BLaER1 treated with 17β-estradiol and CSF1 and Interleukin-3, amounts not matched to agents 10 nM and 100 nM (cell line): Measurements from ENCODE around the gene RPL28.

Source experiments
- H3K27ac ChIP-seq, 11 experiments: shearing (Covaris generic); formaldehyde crosslinking; 2 replicates each; pipeline ENCODE4 v1.8.1; 2022
- H3K27me3 ChIP-seq, 11 experiments: shearing (Covaris generic); formaldehyde crosslinking; 2 replicates each; pipeline ENCODE4 v1.8.1; 2022
- H3K36me3 ChIP-seq, 11 experiments: shearing (Covaris generic); formaldehyde crosslinking; 2 replicates each; pipeline ENCODE4 v1.8.1; 2022
- H3K4me1 ChIP-seq, 10 experiments: shearing (Covaris generic); formaldehyde crosslinking; 2 replicates each; pipeline ENCODE4 v1.8.1; 2022
- H3K4me2 ChIP-seq, 11 experiments: shearing (Covaris generic); formaldehyde crosslinking; 2 replicates each; pipeline ENCODE4 v1.8.1; 2022
- H3K4me3 ChIP-seq, 10 experiments: shearing (Covaris generic); formaldehyde crosslinking; 2 replicates each; pipeline ENCODE4 v1.8.1; 2022
- H3K9ac ChIP-seq, 11 experiments: shearing (Covaris generic); formaldehyde crosslinking; 2 replicates each; pipeline ENCODE4 v1.8.1; 2022
- H3K9me3 ChIP-seq, 11 experiments: shearing (Covaris generic); formaldehyde crosslinking; replicated peaks in 1 of 11; 2 replicates each; pipeline ENCODE4 v1.8.1; 2022
- H4K20me1 ChIP-seq, 11 experiments: shearing (Covaris generic); formaldehyde crosslinking; 2 replicates each; pipeline ENCODE4 v1.8.1; 2022
- Cebpa-rat ChIP-seq, 11 experiments: shearing (Covaris generic); IDR thresholded peaks; 2 replicates each; pipeline ENCODE4 v1.8.1; 2022

The RPL28 gene

DNA sequence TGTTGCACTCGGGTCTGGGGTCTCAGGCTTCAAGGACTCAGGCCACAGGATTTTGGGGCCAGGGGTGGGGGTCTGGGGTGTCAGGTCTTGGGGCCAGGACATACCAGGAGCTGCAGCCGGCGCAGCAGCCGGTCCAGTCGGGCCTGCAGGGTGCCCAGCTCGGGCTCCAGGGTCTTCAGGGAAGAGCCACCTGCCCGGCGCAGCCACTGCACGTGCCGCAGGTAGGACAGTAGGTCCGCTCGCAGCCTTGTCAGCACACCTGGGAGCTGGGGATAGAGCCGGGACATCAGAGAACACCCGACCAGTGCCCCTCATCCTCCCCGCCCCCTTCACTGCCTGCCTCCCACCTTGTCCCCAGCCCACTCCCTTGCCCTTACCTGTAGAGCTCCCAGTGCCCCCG is 17.6 kb upstream of the RPL28 start:
- H3K4me3 ChIP-seq: no peak overlapping the region
- H3K4me2 ChIP-seq: no peak overlapping the region
- H4K20me1 ChIP-seq: peaks cover 0 to 26% (median 7%) of the 10 kb centered on the region in 11 experiments; a peak in 9 of 22 replicates

DNA sequence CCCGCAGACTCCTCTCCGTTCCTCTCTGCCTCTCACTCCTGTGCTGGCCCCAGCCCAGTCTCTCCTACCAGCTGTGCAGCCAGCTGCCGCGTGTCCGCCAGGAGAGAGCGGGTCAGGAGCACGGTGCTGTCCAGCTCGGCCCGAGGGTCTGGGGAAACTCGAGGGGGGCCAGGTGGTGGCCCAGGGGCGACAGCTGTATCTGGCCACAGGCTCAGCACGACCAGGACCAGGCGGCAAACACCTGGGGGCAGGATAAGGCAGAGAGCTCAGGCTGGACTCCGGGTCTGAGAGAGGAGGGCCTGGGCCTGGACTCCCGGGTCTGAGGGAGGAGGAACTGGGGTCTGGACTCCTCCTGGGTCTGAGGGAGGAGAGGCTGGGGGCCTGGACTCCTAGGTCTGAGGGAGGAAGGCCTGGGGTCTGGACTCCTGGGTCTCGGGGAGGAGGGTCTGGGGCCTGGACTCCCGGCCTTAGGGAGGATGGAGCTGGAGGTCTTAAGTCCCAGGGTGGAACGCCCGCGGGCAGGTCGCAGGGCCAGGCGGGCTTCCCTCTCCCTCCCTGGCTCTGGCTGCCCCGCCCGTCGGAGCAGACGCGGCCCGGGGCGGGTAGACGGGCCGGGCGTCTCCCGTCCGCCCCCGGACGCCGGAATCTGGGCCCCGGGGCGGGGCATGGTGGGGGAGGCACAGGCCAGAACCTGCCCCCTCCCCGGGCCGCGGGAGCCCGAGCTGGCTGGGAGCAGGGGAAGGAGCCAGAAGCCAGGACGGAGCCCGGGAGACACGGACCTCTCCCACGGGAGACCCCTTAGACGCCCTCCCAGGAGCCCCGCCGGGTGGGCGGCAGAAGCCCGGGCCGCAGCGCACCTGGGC is 16.8 kb upstream of the RPL28 start:
- Histone ChIP-seq H3K9ac (peak overlapping the region in 9 of 11 experiments; percentile 38 to 67 (median 51); a peak in 12 of 22 replicates), H4K20me1 (peaks cover 0 to 26% (median 7%) of the 10 kb centered on the region in 11 experiments; a peak in 9 of 22 replicates), H3K4me1 (peaks cover 12 to 26% (median 19%) of the 10 kb centered on the region in 10 experiments; a peak in 18 of 20 replicates), H3K27me3 (peaks cover 53 to 78% (median 73%) of the 10 kb centered on the region in 11 experiments), H3K4me2 (peak overlapping the region; percentile 75 to 89 (median 82)), H3K4me3 (peak overlapping the region; percentile 33 to 67 (median 51); a peak in 18 of 20 replicates), H3K9me3 (no peaks in the 10 kb centered on the region), H3K36me3 (no peaks in the 10 kb centered on the region), H3K27ac (no peak overlapping the region)
- TF ChIP-seq Cebpa-rat (IDR thresholded peaks at IDR 0.05): no peak

More for the DNA sequence above, 17.6 kb upstream of the RPL28 start:
- H3K4me1 ChIP-seq: peaks cover 12 to 28% (median 19%) of the 10 kb centered on the region in 10 experiments; a peak in 18 of 20 replicates
- H3K27ac ChIP-seq: no peak overlapping the region
- H3K27me3 ChIP-seq: peaks cover 52 to 70% (median 65%) of the 10 kb centered on the region in 11 experiments
- H3K9me3 ChIP-seq: no peaks in the 10 kb centered on the region
- H3K9ac ChIP-seq: no peak overlapping the region
- no peaks in the 10 kb centered on the region for H3K36me3 ChIP-seq
- no peak for TF ChIP-seq Cebpa-rat (IDR thresholded peaks at IDR 0.05)

DNA sequence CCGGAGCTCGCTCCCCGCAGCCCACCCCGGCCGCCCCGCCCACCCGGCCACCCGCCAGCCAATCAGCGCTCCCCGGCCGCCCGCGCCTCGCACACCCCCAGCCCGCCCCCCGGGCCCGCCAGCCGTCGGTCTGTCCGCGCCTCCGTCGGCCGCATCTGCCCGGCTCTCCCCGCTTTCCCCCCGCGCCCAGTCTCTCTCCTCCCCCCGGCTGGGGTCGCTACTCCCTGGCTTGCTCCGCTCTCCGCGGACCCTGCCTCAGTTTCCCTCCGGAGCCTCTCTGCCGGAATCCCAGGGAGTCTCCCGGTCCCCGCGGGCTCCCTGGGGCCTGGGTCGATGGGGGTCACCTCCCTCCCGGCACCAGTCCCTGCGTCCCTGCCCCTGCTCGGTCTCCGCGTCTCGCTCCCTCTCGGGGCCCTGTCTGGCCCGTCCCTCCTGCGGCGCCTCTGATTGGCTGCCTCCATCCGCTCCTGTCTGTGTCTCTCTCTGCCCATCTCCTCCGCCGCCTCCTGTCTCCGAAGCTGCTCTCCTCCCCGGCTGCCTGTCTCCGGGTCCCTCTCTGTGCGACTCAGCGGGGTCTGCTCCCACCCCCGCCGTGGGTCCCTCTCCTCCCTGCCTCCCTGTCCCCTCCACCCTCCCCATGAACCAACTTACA is 16.0 kb upstream of the RPL28 start:
- Histone ChIP-seq H3K4me2 (peak overlapping the region; percentile 75 to 89 (median 82)), H3K9me3 (no peaks in the 10 kb centered on the region), H3K27me3 (peaks cover 56 to 82% (median 76%) of the 10 kb centered on the region in 11 experiments), H3K36me3 (no peaks in the 10 kb centered on the region), H3K9ac (peak overlapping the region in 3 of 11 experiments; percentile 38 to 54 (median 50); a peak in 4 of 22 replicates), H3K4me1 (peaks cover 12 to 22% (median 19%) of the 10 kb centered on the region in 10 experiments; a peak in 18 of 20 replicates), H3K4me3 (peak overlapping the region; percentile 28 to 67 (median 49); a peak in 15 of 20 replicates), H4K20me1 (peaks cover 0 to 26% (median 7%) of the 10 kb centered on the region in 11 experiments; a peak in 9 of 22 replicates), H3K27ac (no peak overlapping the region)
- no peak for TF ChIP-seq Cebpa-rat (IDR thresholded peaks at IDR 0.05)

DNA sequence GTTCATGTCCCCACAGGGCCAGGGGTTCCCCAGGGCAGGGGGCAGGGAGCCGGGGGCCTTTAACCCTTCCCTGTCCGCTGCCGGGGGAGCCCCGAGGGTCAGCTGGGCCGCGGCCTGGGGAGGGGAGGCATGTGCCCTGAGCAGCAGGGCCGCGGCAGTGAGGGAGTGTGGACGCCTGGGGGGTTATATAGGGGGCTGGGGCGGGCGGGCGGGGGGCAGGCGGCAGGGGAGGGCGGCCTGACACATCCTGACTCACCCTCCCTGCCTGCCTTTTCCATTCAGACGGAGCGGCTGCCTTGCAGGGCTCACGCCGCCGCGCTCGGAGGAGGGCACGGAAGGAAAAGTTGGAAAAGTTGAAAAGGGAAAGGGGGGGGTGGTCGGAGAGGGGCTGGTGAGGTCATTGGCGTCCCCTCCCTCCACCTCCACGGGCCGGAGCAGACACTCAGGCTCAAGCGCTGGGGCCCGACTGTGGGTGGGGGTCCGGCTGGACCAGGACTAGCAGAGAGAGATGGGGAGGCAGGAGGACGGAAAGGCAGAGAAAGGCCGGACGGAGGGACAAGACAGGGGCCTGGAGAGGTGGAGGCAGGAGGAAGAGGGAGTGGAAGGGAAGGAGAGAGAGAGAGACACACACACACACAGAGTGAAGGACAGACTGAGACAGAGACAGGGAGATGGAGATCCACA is 15.3 kb upstream of the RPL28 start, which contains the start of gene IL11:
Gene IL11 (minus strand): TSS at position 159 of the 684 bp plus-strand sequence. CDS start 153 bp downstream, at position 6.
- peak within 1 kb of the TSS in 9 of 11 experiments; percentile 38 to 67 (median 51); a peak in 12 of 22 replicates for H3K9ac ChIP-seq
- peak within 1 kb of the TSS; percentile 78 to 89 (median 83) for H3K4me2 ChIP-seq
- no peaks in the 10 kb centered on the region for H3K36me3 ChIP-seq
- H4K20me1 ChIP-seq: peaks cover 0 to 26% (median 7%) of the 10 kb centered on the region in 11 experiments; a peak in 9 of 22 replicates
- peaks cover 12 to 22% (median 19%) of the 10 kb centered on the region in 10 experiments; a peak in 18 of 20 replicates for H3K4me1 ChIP-seq
- no peaks in the 10 kb centered on the region for H3K9me3 ChIP-seq
- H3K27ac ChIP-seq: no peak within 1 kb of the TSS
- no peak for TF ChIP-seq Cebpa-rat (IDR thresholded peaks at IDR 0.05)
- H3K27me3 ChIP-seq: peaks cover 59 to 85% (median 79%) of the 10 kb centered on the region in 11 experiments
- H3K4me3 ChIP-seq: peak within 1 kb of the TSS; percentile 37 to 67 (median 51); a peak in 19 of 20 replicates

DNA sequence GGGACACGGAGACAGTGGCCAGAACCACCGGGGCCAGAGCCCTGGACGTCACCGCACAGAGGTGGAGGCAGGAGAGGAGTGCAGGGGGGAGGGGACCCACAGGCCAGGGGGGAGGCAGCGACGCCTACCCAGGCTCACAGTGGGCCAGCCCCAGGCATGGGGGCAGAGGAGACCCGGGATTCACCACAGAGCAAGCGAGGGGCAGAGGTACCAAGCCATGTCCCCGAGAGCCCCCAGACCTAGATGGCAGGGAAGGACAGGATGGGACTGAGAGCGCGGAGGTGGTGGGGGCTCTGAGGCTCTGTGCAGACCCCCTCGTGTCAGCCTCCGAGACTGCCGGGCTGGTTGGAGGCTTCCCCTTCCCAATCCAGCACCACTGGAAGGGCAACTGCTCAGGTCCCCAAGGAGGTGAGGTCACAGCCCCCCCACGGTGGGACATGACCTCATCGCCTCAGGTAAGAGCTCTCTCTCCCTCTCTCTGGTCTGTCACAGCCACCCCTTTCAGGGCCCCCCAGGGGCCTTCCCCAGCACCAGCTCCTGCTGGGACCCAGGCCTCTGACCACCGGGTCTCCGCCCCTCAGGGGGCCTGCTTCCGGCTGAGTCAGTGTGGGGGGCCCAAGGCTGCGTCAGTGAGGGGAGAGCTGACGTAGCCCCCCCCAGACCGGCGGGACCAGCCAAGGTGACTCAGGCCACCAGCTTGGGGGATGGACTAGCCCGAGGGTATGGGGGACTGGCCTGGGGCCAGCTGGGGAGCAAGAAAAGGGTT is 13.2 kb upstream of the RPL28 start:
- Histone ChIP-seq H3K9ac (peak overlapping the region in 4 of 11 experiments; percentile 9 to 46 (median 24); a peak in 1 of 22 replicates), H3K4me3 (no peak overlapping the region), H3K4me2 (peak overlapping the region in 10 of 11 experiments; percentile 1 to 55 (median 43); a peak in 14 of 22 replicates), H3K27ac (no peak overlapping the region), H3K9me3 (no peaks in the 10 kb centered on the region), H4K20me1 (peaks cover 0 to 27% (median 7%) of the 10 kb centered on the region in 11 experiments; a peak in 11 of 22 replicates), H3K27me3 (peaks cover 73 to 95% (median 88%) of the 10 kb centered on the region in 11 experiments), H3K36me3 (no peaks in the 10 kb centered on the region), H3K4me1 (peaks cover 12 to 36% (median 25%) of the 10 kb centered on the region in 10 experiments; a peak in 18 of 20 replicates)
- no peak for TF ChIP-seq Cebpa-rat (IDR thresholded peaks at IDR 0.05)

DNA sequence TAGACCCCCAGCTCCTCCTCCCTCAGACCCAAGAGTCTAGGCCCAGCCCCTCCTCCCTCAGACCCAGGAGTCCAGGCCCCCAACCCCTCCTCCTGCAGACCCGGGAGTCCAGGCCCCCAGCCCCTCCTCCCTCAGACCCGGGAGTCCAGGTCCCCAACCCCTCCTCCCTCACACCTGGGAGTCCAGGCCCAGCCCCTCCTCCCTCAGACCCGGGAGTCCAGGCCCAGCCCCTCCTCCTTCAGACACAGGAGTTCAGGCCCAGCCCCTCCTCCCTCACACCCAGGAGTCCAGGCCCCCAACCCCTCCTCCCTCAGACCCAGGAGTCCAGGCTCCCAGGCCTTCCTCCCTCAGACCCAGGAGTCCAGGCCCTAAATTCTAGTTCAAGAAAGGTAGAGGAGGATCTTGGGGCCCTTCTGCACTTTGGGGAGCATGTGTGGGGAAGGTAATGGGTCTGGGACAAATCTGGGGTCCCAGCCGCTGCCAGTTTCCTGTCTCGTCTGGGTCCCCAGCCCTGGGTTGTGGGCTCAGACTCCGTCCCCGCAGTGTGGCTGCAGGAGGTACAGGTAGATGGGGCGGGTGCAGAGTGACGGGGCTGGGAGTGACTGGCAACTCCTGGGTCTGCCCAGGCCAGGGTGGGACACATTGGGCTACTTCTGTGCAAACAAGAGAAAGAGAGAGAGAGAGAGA is 12.3 kb upstream of the RPL28 start:
- Histone ChIP-seq H3K4me1 (peaks cover 12 to 36% (median 26%) of the 10 kb centered on the region in 10 experiments; a peak in 18 of 20 replicates), H3K27ac (no peak overlapping the region), H3K36me3 (no peaks in the 10 kb centered on the region), H4K20me1 (peaks cover 0 to 29% (median 7%) of the 10 kb centered on the region in 11 experiments; a peak in 11 of 22 replicates), H3K4me2 (no peak overlapping the region; a peak in 1 of 22 replicates), H3K27me3 (peaks cover 65 to 91% (median 84%) of the 10 kb centered on the region in 11 experiments), H3K4me3 (no peak overlapping the region), H3K9ac (no peak overlapping the region), H3K9me3 (no peaks in the 10 kb centered on the region)
- TF ChIP-seq Cebpa-rat (IDR thresholded peaks at IDR 0.05): no peak

DNA sequence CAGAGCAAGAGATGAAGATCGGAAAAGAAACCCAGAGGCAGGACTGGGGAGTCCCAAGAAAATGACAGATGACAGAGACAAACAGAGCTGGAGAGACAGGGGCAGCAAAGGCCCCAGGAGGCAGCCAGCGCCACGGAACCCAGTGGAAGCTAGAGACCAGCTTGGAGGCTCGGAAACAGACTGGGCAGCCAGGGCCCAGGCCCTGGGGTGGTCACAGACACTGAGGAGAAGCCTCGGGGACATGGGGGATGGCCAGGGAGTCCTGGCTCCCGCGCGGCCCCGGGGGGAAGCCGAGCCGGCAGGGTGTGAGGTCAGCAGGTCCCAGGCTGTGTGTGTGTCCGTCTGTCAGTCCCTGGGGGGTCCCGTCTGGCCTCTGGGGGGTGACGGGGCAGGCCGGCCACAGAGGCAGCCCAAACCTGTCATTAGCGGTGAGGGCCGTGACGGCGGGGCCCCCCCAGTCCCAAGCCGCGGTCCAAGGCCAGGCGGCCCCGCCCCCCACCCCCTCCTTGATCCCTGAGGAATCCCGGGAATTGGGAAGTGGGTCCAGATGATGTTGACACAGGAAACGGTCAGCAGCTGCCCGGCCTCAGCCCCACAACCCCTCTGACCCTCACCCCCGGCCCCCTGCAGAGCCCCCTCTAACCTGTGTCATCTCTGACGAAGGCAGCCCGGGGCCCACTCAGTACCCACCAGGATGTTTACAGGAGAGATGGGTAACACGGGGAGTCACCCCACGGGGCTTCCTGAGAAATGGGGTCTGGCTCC is 11.6 kb upstream of the RPL28 start:
- H3K36me3 ChIP-seq: no peaks in the 10 kb centered on the region
- H3K4me3 ChIP-seq: no peak overlapping the region
- H3K27me3 ChIP-seq: peaks cover 57 to 84% (median 77%) of the 10 kb centered on the region in 11 experiments
- peaks cover 0 to 22% (median under 1%) of the 10 kb centered on the region in 11 experiments; a peak in 9 of 22 replicates for H4K20me1 ChIP-seq
- H3K4me1 ChIP-seq: peaks cover 7 to 29% (median 21%) of the 10 kb centered on the region in 10 experiments; a peak in 18 of 20 replicates
- H3K4me2 ChIP-seq: no peak overlapping the region
- no peak overlapping the region for H3K9ac ChIP-seq
- no peak for TF ChIP-seq Cebpa-rat (IDR thresholded peaks at IDR 0.05)
- H3K9me3 ChIP-seq: no peaks in the 10 kb centered on the region
- no peak overlapping the region for H3K27ac ChIP-seq
